Endothelial cell of umbilical vein (primary cell): ENCODE results near the gene VPS51. TPM values are rescaled to one million over a fixed set of nuclear protein-coding genes. Genes with fewer than 3 reads are reported as not detected.

Experiments
- BruUV-seq: library from RNA; stranded (reverse); fragments of 400-500 nt; replicated peaks from 2 replicates; lab custom pipeline; 2021; lab: Mats Ljungman, UMichigan
- CTCF ChIA-PET: fragments of 300-600, 350-600 bp; sonication (Branson Sonifier 250); formaldehyde crosslinking; loops from one replicate; lab custom pipeline; 2021; ENCODE audit warnings: antibody characterized with exemption, inconsistent platforms; lab: Charles Lee
- POLR2A ChIA-PET: fragments of 300-600, 350-600 bp; sonication (Branson Sonifier 250); formaldehyde crosslinking; loops from one replicate; lab custom pipeline; 2021; ENCODE audit warnings: antibody characterized with exemption, inconsistent platforms; lab: Charles Lee
- DNase-seq: peaks from one replicate; pipeline ENCODE4 v3.0.0-alpha.2; 2011; ENCODE audit warnings: low read depth, low spot score
- FAIRE-seq: peaks from 2 replicates; lab custom pipeline; 2011; peaks lifted over from hg19 to GRCh38; lab: Jason Lieb, UNC
- H2AFZ ChIP-seq: 2 replicates; pipeline ENCODE4 v1.6.0; 2012; ENCODE audit warnings: low read depth, low read length, control low read depth, inconsistent platforms
- H3K27ac ChIP-seq: 2 replicates; pipeline ENCODE4 v1.5.1; 2011; ENCODE audit warnings: low read depth, mild to moderate bottlenecking, control low read depth, low read length, moderate library complexity; ENCODE audit not compliant: insufficient read depth
- H3K27me3 ChIP-seq, 2 experiments: 2 replicates each; pipeline versions ENCODE4 v1.6.0 to v1.6.1; 2011; ENCODE audit warnings: low read length in 2 of 2, mixed read lengths in 1 of 2; ENCODE audit not compliant: control insufficient read depth in 2 of 2, insufficient read depth in 2 of 2
- H3K36me3 ChIP-seq, 2 experiments: 2 replicates in 1 of 2; 3 replicates in 1 of 2; pipeline ENCODE4 v1.5.1; 2011; ENCODE audit warnings: low read length in 2 of 2, mild to moderate bottlenecking in 1 of 2, moderate library complexity in 1 of 2; ENCODE audit not compliant: control insufficient read depth in 2 of 2, insufficient read depth in 2 of 2; ENCODE audit errors: extremely low read depth in 1 of 2
- H3K4me1 ChIP-seq: 3 replicates; pipeline ENCODE4 v1.5.1; 2011; ENCODE audit warnings: mild to moderate bottlenecking, low read length; ENCODE audit not compliant: control insufficient read depth, insufficient read depth; ENCODE audit errors: extremely low read depth
- H3K4me2 ChIP-seq: 2 replicates; pipeline ENCODE4 v1.6.1; 2011; ENCODE audit warnings: low read length, control low read depth, mixed read lengths; ENCODE audit not compliant: insufficient read depth
- H3K4me3 ChIP-seq, 3 experiments: fragments of 200-600 bp in 1 of 3; sonication (generic), shearing (Covaris generic) in 1 of 3; replicated peaks in 1 of 3; 2 replicates each; pipeline ENCODE4 v1.5.1; 2011 to 2016; ENCODE audit warnings: control low read depth in 3 of 3, low read length in 3 of 3, mild to moderate bottlenecking in 2 of 3, inconsistent platforms in 1 of 3, low read depth in 1 of 3, moderate library complexity in 1 of 3; ENCODE audit not compliant: insufficient read depth in 1 of 3
- H3K79me2 ChIP-seq: 2 replicates; pipeline ENCODE4 v1.6.0; 2012; ENCODE audit warnings: low read length, inconsistent platforms; ENCODE audit not compliant: control insufficient read depth, insufficient read depth
- H3K9ac ChIP-seq: replicated peaks from 2 replicates; pipeline ENCODE3; 2011; ENCODE audit warnings: low read length, control low read depth; ENCODE audit not compliant: insufficient read depth; ENCODE audit errors: extremely low read depth
- H3K9me1 ChIP-seq: replicated peaks from 3 replicates; pipeline ENCODE4 v1.6.0; 2011; ENCODE audit warnings: mild to moderate bottlenecking, low read length; ENCODE audit not compliant: control insufficient read depth, insufficient read depth; ENCODE audit errors: extremely low read depth
- H3K9me3 ChIP-seq: replicated peaks from 2 replicates; pipeline ENCODE4 v1.5.1; 2012; ENCODE audit warnings: low read length, inconsistent platforms; ENCODE audit not compliant: control insufficient read depth, insufficient read depth
- H4K20me1 ChIP-seq: replicated peaks from 2 replicates; pipeline ENCODE3; 2011; ENCODE audit warnings: mild to moderate bottlenecking, low read length; ENCODE audit not compliant: control insufficient read depth, insufficient read depth; ENCODE audit errors: extremely low read depth
- CTCF ChIP-seq, 2 donors: IDR thresholded peaks; 1 replicate in 1 of 2; 2 replicates in 1 of 2; pipeline ENCODE4 v1.5.1; 2011; ENCODE audit warnings: low read length in 2 of 2, mild to moderate bottlenecking in 2 of 2, moderate library complexity in 2 of 2, control low read depth in 1 of 2, inconsistent platforms in 1 of 2, low read depth in 1 of 2; ENCODE audit not compliant: insufficient read depth in 1 of 2; ENCODE audit errors: extremely low read depth in 1 of 2
- EZH2 ChIP-seq: IDR thresholded peaks from 2 replicates; pipeline ENCODE4 v1.6.1; 2012; ENCODE audit warnings: borderline replicate concordance, low read depth, mild to moderate bottlenecking, moderate library complexity, low read length, inconsistent platforms; ENCODE audit not compliant: severe bottlenecking
- FOS ChIP-seq: IDR thresholded peaks from 2 replicates; pipeline ENCODE4 v1.6.1; 2011; ENCODE audit warnings: mild to moderate bottlenecking, low read length, moderate library complexity, borderline replicate concordance; ENCODE audit not compliant: insufficient read depth
- GATA2 ChIP-seq: IDR thresholded peaks from 2 replicates; pipeline ENCODE4 v1.7.0; 2011; ENCODE audit warnings: low read depth, mild to moderate bottlenecking, moderate library complexity, mixed read lengths, low read length; ENCODE audit not compliant: insufficient read length, insufficient read depth
- JUN ChIP-seq: IDR thresholded peaks from 2 replicates; pipeline ENCODE4 v1.6.1; 2011; ENCODE audit warnings: borderline replicate concordance, low read depth; ENCODE audit not compliant: insufficient read length, insufficient read depth
- MAX ChIP-seq: IDR thresholded peaks from 2 replicates; pipeline ENCODE4 v1.6.1; 2011; ENCODE audit not compliant: insufficient read depth, insufficient read length
- MYC ChIP-seq: IDR thresholded peaks from one replicate; pipeline ENCODE4 v1.6.1; 2011; ENCODE audit warnings: mild to moderate bottlenecking, low read depth, low read length
- POLR2A ChIP-seq: IDR thresholded peaks from 2 replicates; pipeline ENCODE4 v1.6.1; 2012; ENCODE audit warnings: low read depth, mild to moderate bottlenecking, control low read depth, low read length
- POLR2AphosphoS5 ChIP-seq: IDR thresholded peaks from 2 replicates; pipeline ENCODE4 v1.6.1; 2012; ENCODE audit warnings: low read depth, mild to moderate bottlenecking, control low read depth, low read length, moderate library complexity; ENCODE audit not compliant: insufficient read depth
- dilution Hi-C: fragments of 300-500 bp; cut with MboI; formaldehyde crosslinking; loops from one replicate; pipeline ENCODE4 v1.15.0; 2019; ENCODE audit warnings: low sequenced_read_pairs; ENCODE audit not compliant: extremely low pct_ligation_motif_present
- intact Hi-C: fragments of 100-400 bp; cut with micrococcal nuclease; formaldehyde crosslinking; loops from one replicate; pipeline ENCODE4 v1.10.0; 2022
- polyA plus RNA-seq, 4 experiments: library from polyadenylated mRNA; depleted of rRNA in 3 of 4; stranded (reverse) in 3 of 4; unstranded in 1 of 4; fragments of >200 nt; gene quantifications; 2 replicates each; pipeline versions ENCODE4 v1.2.1 to v1.2.3, GENCODE V29; 2011 to 2012; ENCODE audit warnings: missing spikeins in 1 of 4
- total RNA-seq: library from RNA; stranded (reverse); gene quantifications from 2 replicates; pipeline ENCODE4 v1.2.3, GENCODE V29; 2021

VPS51 gene
- total and polyA plus RNA-seq, 2 donors (not counting 3 experiments of a cell fraction or from before 2014, with no cell fraction given): 108 to 146 TPM

- Histone ChIP-seq H4K20me1 (no peaks in the 10 kb centered on the region), H3K4me1 (peaks cover 17% of the 10 kb centered on the region), H3K9me3 (no peaks in the 10 kb centered on the region), H3K9me1 (no peaks in the 10 kb centered on the region), H3K27me3 (no peaks in the 10 kb centered on the region), H3K4me2 (no peak overlapping the region), H3K9ac (no peak overlapping the region), H3K27ac (no peak overlapping the region), H3K4me3 (no peak overlapping the region), H2AFZ (no peak overlapping the region), H3K36me3 (peaks cover 0 to 10% of the 10 kb centered on the region in 2 experiments), H3K79me2 (peaks cover 6% of the 10 kb centered on the region)
- dilution Hi-C loops (no loop called here), intact Hi-C loops (loop anchor here (5.0 kb wide), 1 partner anchor 197 kb away; the partner anchor contains the start of gene ATG2A)
- FAIRE-seq: no peak
- no TSS peak for BruUV-seq
- POLR2A ChIA-PET: no interaction called here
- CTCF ChIA-PET: interaction anchor here (1.2 kb wide), 1 partner anchor 18 kb away, joined by 4 read pairs; no protein-coding TSS in a partner anchor
- TF ChIP-seq FOS (no peak), GATA2 (no peak), MAX (no peak), EZH2 (no peak), POLR2AphosphoS5 (no peak), CTCF (IDR thresholded peaks at IDR 0.05; ENCODE audit: extremely low read depth in 1 of 2, insufficient read depth in 1 of 2, low read depth in 1 of 2, low read length in 2 of 2) (no peak), POLR2A (no peak), MYC (no peak), JUN (no peak)
- DNase-seq: no peak
Measured at GRCh38 chr11:65113839-65114238, 17.8 kb downstream of the VPS51 start.
